SK-N-SH treated with all-trans-retinoic acid at 6 μM for 48 hours (cell line): Measurements from ENCODE around the gene ELMO1.

Experiments used
- ATAC-seq: fragments of 200-7000 bp; cut with Tn5 transposase; 3 replicates; pipeline ENCODE4 v1.9.1; 2020; ENCODE audit warnings: mild to moderate bottlenecking, moderate library complexity
- ARNTL ChIP-seq: fragments of 450-650 bp; formaldehyde crosslinking; IDR thresholded peaks from 2 replicates; pipeline ENCODE4 v1.5.0; 2020; ENCODE audit warnings: low read depth, mild to moderate bottlenecking, moderate library complexity, borderline replicate concordance
- BACH2 ChIP-seq: fragments of 250-450 bp; sonication (Bioruptor Pico); IDR thresholded peaks from 2 replicates; pipeline ENCODE4 v1.9.0; 2021; ENCODE audit warnings: mild to moderate bottlenecking, borderline replicate concordance
- CSDC2 ChIP-seq: fragments of 250-450 bp; sonication (Bioruptor Pico); IDR thresholded peaks from 2 replicates; pipeline ENCODE4 v1.5.0; 2020; ENCODE audit warnings: mild to moderate bottlenecking, moderate library complexity
- ESRRG ChIP-seq: fragments of 250-450 bp; sonication (Bioruptor Pico); IDR thresholded peaks from 2 replicates; pipeline ENCODE4 v1.6.1; 2021; ENCODE audit warnings: mild to moderate bottlenecking
- GLIS3 ChIP-seq: fragments of 250-450 bp; sonication (Bioruptor Pico); IDR thresholded peaks from 2 replicates; pipeline ENCODE4 v1.5.0; 2020; ENCODE audit warnings: mild to moderate bottlenecking, moderate library complexity
- ISL1 ChIP-seq: fragments of 250-450 bp; sonication (Bioruptor Pico); IDR thresholded peaks from 2 replicates; pipeline ENCODE4 v2.1.2; 2022; ENCODE audit warnings: mild to moderate bottlenecking, moderate library complexity
- OSR1 ChIP-seq: fragments of 250-450 bp; sonication (Bioruptor Pico); IDR thresholded peaks from 2 replicates; pipeline ENCODE4 v1.8.0; 2022; ENCODE audit warnings: moderate library complexity, mild to moderate bottlenecking, inconsistent platforms
- PPARA ChIP-seq: fragments of 250-450 bp; sonication (Bioruptor Pico); IDR thresholded peaks from 2 replicates; pipeline ENCODE4 v1.5.0; 2020; ENCODE audit warnings: mild to moderate bottlenecking, borderline replicate concordance
- RARB ChIP-seq: fragments of 250-450 bp; sonication (Bioruptor Pico); IDR thresholded peaks from 2 replicates; pipeline ENCODE4 v1.8.0; 2021; ENCODE audit warnings: mild to moderate bottlenecking, moderate library complexity
- TCF4 ChIP-seq: fragments of 250-450 bp; sonication (Bioruptor Pico); IDR thresholded peaks from 2 replicates; pipeline ENCODE4 v1.8.0; 2021; ENCODE audit warnings: mild to moderate bottlenecking, moderate library complexity, borderline replicate concordance
- ZFP3 ChIP-seq: fragments of 250-450 bp; sonication (Bioruptor Pico); IDR thresholded peaks from 2 replicates; pipeline ENCODE4 v1.5.0; 2020; ENCODE audit warnings: mild to moderate bottlenecking, moderate library complexity
- ZFP30 ChIP-seq: fragments of 450-650 bp; formaldehyde crosslinking; IDR thresholded peaks from 2 replicates; pipeline ENCODE4 v1.5.0; 2022; ENCODE audit warnings: mild to moderate bottlenecking, moderate library complexity
- ZNF565 ChIP-seq: fragments of 450-650 bp; formaldehyde crosslinking; conservative IDR thresholded peaks from 2 replicates; pipeline ENCODE4 v1.5.0; 2020; ENCODE audit warnings: low read depth, mild to moderate bottlenecking, moderate library complexity
- ZNF70 ChIP-seq: fragments of 450-650 bp; formaldehyde crosslinking; IDR thresholded peaks from 2 replicates; pipeline ENCODE4 v1.5.0; 2020; ENCODE audit warnings: mild to moderate bottlenecking, moderate library complexity
- TF ChIP-seq, protein P1 (sequence below): fragments of 250-450 bp; sonication (Bioruptor Pico); IDR thresholded peaks from 2 replicates; pipeline ENCODE4 v1.8.0; 2020; ENCODE audit warnings: mild to moderate bottlenecking, moderate library complexity, borderline replicate concordance
- TF ChIP-seq, protein P2 (sequence below): fragments of 250-450 bp; sonication (Bioruptor Pico); IDR thresholded peaks from 2 replicates; pipeline ENCODE4 v1.8.0; 2021; ENCODE audit warnings: low read depth, mild to moderate bottlenecking, moderate library complexity, borderline replicate concordance
- TF ChIP-seq, protein P3 (sequence below): fragments of 250-450 bp; sonication (Bioruptor Pico); IDR thresholded peaks from 2 replicates; pipeline ENCODE4 v1.5.1; 2020; ENCODE audit warnings: low read depth, mild to moderate bottlenecking, moderate library complexity
- TF ChIP-seq, protein P4 (sequence below): fragments of 250-450 bp; sonication (Bioruptor Pico); IDR thresholded peaks from 2 replicates; pipeline ENCODE4 v1.5.0; 2020; ENCODE audit warnings: mild to moderate bottlenecking, moderate library complexity
- TF ChIP-seq, protein P5 (sequence below): fragments of 250-450 bp; sonication (Bioruptor Pico); IDR thresholded peaks from 2 replicates; pipeline ENCODE4 v1.5.1; 2021; ENCODE audit warnings: mild to moderate bottlenecking, moderate library complexity

Gene ELMO1

DNA sequence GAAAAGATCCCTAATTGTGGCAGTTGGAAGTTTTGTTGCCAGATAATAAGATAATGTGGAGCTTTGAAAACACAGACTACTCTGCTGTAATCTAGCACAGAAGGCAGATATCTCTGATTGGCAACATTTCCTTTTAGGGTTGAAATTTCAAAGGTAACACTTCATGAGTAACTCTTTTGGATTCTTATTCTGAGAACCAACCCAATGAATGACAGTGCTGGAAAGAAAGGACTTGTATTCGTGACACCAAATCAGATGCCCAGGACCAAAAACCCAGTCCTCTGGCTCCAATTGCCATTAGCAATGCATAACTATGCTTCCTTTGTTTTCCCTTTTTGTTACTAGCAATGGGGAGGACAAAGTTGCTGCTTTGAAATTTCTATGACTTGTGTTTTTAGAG is 41.0 kb upstream of the ELMO1 start:
- ATAC-seq, result no peak
- TF ChIP-seq ZFP30 (CRISPR knock-in tag) (no peak), TCF4 (CRISPR knock-in tag) (peak; percentile 44; the same call in 1 of the 2 replicates)
- TF ChIP-seq, all 23 proteins: peak for 1

DNA sequence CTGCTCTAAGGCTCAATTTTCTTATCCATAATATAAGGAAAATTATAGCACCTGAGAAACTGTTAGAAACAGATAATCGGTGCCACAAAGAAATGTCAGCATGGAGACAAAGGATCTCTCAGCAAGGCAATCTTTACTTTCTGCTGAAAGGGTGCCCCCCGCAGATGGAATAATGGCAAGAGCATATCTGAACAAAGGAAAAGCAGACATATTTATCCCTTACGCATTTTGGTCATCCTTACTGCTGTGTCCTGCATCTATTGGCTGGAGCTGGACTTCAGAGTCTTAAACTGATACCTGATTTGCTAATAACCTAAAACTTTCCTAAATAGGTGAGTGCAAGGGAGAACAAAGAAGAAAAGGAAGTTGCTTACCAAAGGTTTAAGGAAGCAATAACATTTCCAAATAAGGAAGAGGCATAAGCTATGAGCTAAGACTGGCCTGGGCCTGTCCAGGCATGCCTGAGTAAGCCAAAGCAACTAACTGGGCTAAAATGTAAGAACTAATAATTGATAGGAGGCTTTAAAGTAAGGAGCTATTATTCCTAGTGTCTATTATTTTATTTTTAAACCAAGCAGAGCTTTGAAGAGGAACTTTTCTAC is 39.6 kb upstream of the ELMO1 start:
- TF ChIP-seq ZFP3 (CRISPR knock-in tag) (no peak), ARNTL (CRISPR knock-in tag) (no peak), CSDC2 (CRISPR knock-in tag) (no peak), ESRRG (CRISPR knock-in tag) (no peak), PPARA (CRISPR knock-in tag) (no peak), ISL1 (CRISPR knock-in tag) (no peak), ZNF70 (CRISPR knock-in tag) (no peak)
- TF ChIP-seq, protein P1, sequence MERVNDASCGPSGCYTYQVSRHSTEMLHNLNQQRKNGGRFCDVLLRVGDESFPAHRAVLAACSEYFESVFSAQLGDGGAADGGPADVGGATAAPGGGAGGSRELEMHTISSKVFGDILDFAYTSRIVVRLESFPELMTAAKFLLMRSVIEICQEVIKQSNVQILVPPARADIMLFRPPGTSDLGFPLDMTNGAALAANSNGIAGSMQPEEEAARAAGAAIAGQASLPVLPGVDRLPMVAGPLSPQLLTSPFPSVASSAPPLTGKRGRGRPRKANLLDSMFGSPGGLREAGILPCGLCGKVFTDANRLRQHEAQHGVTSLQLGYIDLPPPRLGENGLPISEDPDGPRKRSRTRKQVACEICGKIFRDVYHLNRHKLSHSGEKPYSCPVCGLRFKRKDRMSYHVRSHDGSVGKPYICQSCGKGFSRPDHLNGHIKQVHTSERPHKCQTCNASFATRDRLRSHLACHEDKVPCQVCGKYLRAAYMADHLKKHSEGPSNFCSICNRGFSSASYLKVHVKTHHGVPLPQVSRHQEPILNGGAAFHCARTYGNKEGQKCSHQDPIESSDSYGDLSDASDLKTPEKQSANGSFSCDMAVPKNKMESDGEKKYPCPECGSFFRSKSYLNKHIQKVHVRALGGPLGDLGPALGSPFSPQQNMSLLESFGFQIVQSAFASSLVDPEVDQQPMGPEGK (CRISPR knock-in tag), result no peak
- TF ChIP-seq, protein P2, sequence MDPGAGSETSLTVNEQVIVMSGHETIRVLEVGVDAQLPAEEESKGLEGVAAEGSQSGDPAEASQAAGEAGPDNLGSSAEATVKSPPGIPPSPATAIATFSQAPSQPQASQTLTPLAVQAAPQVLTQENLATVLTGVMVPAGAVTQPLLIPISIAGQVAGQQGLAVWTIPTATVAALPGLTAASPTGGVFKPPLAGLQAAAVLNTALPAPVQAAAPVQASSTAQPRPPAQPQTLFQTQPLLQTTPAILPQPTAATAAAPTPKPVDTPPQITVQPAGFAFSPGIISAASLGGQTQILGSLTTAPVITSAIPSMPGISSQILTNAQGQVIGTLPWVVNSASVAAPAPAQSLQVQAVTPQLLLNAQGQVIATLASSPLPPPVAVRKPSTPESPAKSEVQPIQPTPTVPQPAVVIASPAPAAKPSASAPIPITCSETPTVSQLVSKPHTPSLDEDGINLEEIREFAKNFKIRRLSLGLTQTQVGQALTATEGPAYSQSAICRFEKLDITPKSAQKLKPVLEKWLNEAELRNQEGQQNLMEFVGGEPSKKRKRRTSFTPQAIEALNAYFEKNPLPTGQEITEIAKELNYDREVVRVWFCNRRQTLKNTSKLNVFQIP (CRISPR knock-in tag), result no peak
- TF ChIP-seq, protein P3, sequence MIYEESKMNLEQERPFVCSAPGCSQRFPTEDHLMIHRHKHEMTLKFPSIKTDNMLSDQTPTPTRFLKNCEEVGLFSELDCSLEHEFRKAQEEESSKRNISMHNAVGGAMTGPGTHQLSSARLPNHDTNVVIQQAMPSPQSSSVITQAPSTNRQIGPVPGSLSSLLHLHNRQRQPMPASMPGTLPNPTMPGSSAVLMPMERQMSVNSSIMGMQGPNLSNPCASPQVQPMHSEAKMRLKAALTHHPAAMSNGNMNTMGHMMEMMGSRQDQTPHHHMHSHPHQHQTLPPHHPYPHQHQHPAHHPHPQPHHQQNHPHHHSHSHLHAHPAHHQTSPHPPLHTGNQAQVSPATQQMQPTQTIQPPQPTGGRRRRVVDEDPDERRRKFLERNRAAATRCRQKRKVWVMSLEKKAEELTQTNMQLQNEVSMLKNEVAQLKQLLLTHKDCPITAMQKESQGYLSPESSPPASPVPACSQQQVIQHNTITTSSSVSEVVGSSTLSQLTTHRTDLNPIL, result no peak
- no peak for ATAC-seq

DNA sequence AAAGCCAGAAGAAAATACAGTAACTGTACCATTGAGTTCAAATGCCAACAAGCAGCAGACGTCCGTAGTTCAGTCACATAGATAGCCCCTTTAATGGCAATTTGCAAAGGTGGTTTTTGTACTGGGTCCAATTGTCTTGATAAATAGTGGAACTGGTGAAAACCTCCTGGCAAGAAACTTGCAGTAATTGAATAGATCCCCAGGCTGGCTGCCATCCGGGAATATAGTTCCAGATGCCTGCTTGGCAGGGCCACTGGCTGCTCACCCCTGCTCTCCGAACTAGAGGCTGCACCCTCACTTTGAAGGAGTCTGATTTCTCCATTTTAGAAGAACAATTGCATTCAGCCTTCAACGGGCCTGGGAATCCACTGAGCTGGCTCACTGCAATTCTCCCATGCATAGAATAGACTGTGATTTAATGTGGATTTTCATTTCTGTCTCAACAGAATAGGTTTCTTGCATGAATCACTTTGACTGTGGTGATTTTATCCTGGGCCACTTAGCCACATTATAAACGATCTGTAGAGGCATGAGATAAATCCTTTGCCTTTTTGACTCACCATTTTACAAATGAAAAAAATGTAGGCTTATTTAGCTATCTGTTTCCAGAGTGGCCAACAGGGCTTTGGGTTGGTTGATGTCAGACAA is 35.9 kb upstream of the ELMO1 start:
- no peak for ATAC-seq
- no peak for TF ChIP-seq PPARA (CRISPR knock-in tag)
- TF ChIP-seq ISL1 (CRISPR knock-in tag), result peak; percentile 63; the same call in 1 of the 2 replicates

DNA sequence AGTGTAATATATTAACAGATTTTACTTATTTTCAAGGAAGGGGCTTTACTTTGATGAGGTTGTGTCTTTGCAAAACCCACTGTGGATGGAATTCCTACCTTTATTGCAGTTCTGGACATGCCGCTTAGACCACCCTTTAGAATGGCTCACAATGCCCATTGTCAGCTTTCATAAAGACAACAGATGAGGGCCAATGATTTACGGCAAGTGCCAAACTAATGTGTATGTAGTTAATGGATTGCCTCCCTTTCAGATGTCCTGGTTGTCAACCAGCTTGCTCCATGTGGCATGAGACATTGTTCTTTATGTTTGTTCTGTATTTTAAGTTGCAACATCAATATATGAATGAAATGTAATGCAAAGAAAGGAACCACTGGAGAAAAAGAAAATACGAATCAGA is 35.0 kb upstream of the ELMO1 start:
- ATAC-seq, result no peak
- no peak for TF ChIP-seq OSR1 (CRISPR knock-in tag)
- no peak for TF ChIP-seq BACH2 (CRISPR knock-in tag)
- TF ChIP-seq CSDC2 (CRISPR knock-in tag), result no peak
- TF ChIP-seq PPARA (CRISPR knock-in tag), result no peak
- TF ChIP-seq, protein P3, result no peak
- TF ChIP-seq, protein P4, sequence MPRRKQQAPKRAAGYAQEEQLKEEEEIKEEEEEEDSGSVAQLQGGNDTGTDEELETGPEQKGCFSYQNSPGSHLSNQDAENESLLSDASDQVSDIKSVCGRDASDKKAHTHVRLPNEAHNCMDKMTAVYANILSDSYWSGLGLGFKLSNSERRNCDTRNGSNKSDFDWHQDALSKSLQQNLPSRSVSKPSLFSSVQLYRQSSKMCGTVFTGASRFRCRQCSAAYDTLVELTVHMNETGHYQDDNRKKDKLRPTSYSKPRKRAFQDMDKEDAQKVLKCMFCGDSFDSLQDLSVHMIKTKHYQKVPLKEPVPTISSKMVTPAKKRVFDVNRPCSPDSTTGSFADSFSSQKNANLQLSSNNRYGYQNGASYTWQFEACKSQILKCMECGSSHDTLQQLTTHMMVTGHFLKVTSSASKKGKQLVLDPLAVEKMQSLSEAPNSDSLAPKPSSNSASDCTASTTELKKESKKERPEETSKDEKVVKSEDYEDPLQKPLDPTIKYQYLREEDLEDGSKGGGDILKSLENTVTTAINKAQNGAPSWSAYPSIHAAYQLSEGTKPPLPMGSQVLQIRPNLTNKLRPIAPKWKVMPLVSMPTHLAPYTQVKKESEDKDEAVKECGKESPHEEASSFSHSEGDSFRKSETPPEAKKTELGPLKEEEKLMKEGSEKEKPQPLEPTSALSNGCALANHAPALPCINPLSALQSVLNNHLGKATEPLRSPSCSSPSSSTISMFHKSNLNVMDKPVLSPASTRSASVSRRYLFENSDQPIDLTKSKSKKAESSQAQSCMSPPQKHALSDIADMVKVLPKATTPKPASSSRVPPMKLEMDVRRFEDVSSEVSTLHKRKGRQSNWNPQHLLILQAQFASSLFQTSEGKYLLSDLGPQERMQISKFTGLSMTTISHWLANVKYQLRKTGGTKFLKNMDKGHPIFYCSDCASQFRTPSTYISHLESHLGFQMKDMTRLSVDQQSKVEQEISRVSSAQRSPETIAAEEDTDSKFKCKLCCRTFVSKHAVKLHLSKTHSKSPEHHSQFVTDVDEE (CRISPR knock-in tag), result no peak
- no peak for TF ChIP-seq ZFP30 (CRISPR knock-in tag)
- TF ChIP-seq RARB, result no peak
- TF ChIP-seq GLIS3, result no peak
- TF ChIP-seq ZNF565 (CRISPR knock-in tag), result no peak
- TF ChIP-seq, protein P5, sequence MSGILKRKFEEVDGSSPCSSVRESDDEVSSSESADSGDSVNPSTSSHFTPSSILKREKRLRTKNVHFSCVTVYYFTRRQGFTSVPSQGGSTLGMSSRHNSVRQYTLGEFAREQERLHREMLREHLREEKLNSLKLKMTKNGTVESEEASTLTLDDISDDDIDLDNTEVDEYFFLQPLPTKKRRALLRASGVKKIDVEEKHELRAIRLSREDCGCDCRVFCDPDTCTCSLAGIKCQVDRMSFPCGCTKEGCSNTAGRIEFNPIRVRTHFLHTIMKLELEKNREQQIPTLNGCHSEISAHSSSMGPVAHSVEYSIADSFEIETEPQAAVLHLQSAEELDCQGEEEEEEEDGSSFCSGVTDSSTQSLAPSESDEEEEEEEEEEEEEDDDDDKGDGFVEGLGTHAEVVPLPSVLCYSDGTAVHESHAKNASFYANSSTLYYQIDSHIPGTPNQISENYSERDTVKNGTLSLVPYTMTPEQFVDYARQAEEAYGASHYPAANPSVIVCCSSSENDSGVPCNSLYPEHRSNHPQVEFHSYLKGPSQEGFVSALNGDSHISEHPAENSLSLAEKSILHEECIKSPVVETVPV, result no peak
- TF ChIP-seq, protein P2 (CRISPR knock-in tag), result no peak
- TF ChIP-seq, protein P1 (CRISPR knock-in tag), result no peak
- TF ChIP-seq ESRRG (CRISPR knock-in tag), result no peak
- TF ChIP-seq TCF4 (CRISPR knock-in tag), result no peak
- no peak for TF ChIP-seq ISL1 (CRISPR knock-in tag)
